Retinal pigment epithelial cell (primary cell): ENCODE data around the gene NFAT5.

Experiments used
- DNase-seq: peaks from one replicate; pipeline ENCODE4 v3.0.0-alpha.2; 2010; ENCODE audit warnings: low read depth
- H3K4me3 ChIP-seq: 2 replicates; pipeline ENCODE4 v1.5.1; 2011; ENCODE audit warnings: mild to moderate bottlenecking, low read length, control low read depth, moderate library complexity
- CTCF ChIP-seq: conservative IDR thresholded peaks from 2 replicates; pipeline ENCODE4 v1.5.1; 2011; ENCODE audit warnings: low read depth, low read length, control low read depth, inconsistent platforms

NFAT5 gene

GRCh38 chr16:69662901-69663300 is 97.1 kb downstream of the NFAT5 start:
- no peak overlapping the region for H3K4me3 ChIP-seq
- TF ChIP-seq CTCF = no peak
- DNase-seq = no peak

- no peak for TF ChIP-seq CTCF
- DNase-seq = no peak
- H3K4me3 ChIP-seq = no peak overlapping the region
These were observed 98.1 kb downstream of the NFAT5 start for GRCh38 chr16:69663846-69664245.

GRCh38 chr16:69669577-69669976 is 103.8 kb downstream of the NFAT5 start:
- TF ChIP-seq CTCF = no peak
- no peak overlapping the region for H3K4me3 ChIP-seq
- DNase-seq = no peak

DNA sequence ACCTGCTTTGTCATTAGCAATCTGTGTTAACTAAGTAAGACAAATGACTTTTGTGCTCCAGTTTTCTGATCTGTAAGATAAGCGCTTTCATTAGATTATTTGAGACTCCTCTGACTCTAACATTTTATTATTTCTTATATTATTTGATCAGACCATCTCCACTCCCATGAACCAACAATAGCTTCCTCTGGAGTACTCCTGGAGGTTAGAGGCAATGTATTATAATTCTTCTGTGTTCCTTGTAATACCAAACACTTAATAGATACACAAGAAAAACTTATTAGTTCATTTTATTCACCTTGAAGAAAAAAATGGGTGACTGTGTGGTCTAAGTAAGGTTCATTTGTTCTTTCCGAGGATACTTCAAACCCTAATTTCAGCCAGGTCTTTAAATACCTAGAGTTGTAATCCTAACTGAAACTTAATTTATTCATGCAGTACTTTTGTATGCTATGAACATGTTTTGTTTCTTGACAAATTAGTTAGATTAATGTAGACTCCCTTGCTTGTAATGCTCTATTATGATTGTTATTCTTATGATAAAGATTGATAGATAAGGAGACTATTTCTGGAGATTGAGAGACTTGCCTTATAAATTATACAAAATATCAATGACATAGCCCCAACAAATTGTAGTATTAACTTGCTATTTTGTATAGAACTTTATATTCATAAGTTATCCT is 106.7 kb downstream of the NFAT5 start:
- DNase-seq = no peak
- H3K4me3 ChIP-seq = no peak overlapping the region
- no peak for TF ChIP-seq CTCF

- no peak overlapping the region for H3K4me3 ChIP-seq
- no peak for DNase-seq
- no peak for TF ChIP-seq CTCF
These were observed 107.4 kb downstream of the NFAT5 start for GRCh38 chr16:69672998-69673713.

- TF ChIP-seq CTCF = no peak
These were observed 114.6 kb downstream of the NFAT5 start for GRCh38 chr16:69680358-69680757.

DNA sequence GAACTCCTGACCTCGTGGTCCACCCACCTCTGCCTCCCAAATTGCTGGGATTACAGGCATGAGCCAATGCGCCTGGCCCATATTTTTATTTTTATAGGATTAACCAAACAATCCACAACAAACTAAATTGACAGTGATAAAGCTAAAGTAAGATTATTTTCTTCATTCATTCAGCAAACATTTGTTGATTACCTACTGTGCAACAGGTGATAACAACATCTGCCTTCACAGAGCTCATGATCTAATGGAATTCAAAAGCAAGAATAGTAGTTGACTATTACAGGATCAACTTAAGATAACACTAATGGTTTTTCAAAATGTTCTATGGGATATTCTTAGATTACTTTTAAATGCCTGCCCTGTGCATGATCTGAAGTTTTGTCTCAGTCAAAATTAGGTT is 122.8 kb downstream of the NFAT5 start:
- no peak for TF ChIP-seq CTCF
- no peak for DNase-seq
- H3K4me3 ChIP-seq = no peak overlapping the region

More at GRCh38 chr16:69680358-69680757, 114.6 kb downstream of the NFAT5 start:
- no peak for DNase-seq
- H3K4me3 ChIP-seq = no peak overlapping the region
